H9 (cell line): Measurements from ENCODE around the gene GLT1D1. TPM values are rescaled to one million over a fixed set of nuclear protein-coding genes. Genes with fewer than 3 reads are reported as not detected.

Experiments
- DNase-seq: peaks from one replicate; pipeline ENCODE4 v3.0.0-alpha.2; 2017
- H2AFZ ChIP-seq: one replicate; pipeline ENCODE4 v1.6.1; 2013; ENCODE audit warnings: mild to moderate bottlenecking, low read length, control low read depth, moderate library complexity
- H2AK5ac ChIP-seq: 2 replicates; pipeline ENCODE4 v1.6.1; 2013; ENCODE audit warnings: low read length, control low read depth, mixed read lengths; ENCODE audit not compliant: insufficient read length
- H2BK120ac ChIP-seq: one replicate; pipeline ENCODE4 v1.6.1; 2013; ENCODE audit warnings: low read depth, mild to moderate bottlenecking, low read length, control low read depth, inconsistent platforms; ENCODE audit not compliant: poor library complexity, severe bottlenecking
- H2BK12ac ChIP-seq: 2 replicates; pipeline ENCODE4 v1.6.1; 2013; ENCODE audit warnings: low read length, control low read depth, mixed read lengths, low read depth; ENCODE audit not compliant: insufficient read length
- H2BK15ac ChIP-seq: 2 replicates; pipeline ENCODE4 v1.6.1; 2013; ENCODE audit warnings: low read depth, low read length, control low read depth
- H2BK20ac ChIP-seq: one replicate; pipeline ENCODE4 v1.6.1; 2013; ENCODE audit warnings: low read depth, mild to moderate bottlenecking, low read length, control low read depth, inconsistent platforms; ENCODE audit not compliant: poor library complexity, severe bottlenecking
- H2BK5ac ChIP-seq: 2 replicates; pipeline ENCODE4 v1.6.1; 2013; ENCODE audit warnings: low read length, control low read depth, mixed read lengths; ENCODE audit not compliant: insufficient read length
- H3K14ac ChIP-seq: 2 replicates; pipeline ENCODE4 v1.6.1; 2013; ENCODE audit warnings: low read length, control low read depth; ENCODE audit not compliant: insufficient read depth
- H3K18ac ChIP-seq: 2 replicates; pipeline ENCODE4 v1.6.1; 2013; ENCODE audit warnings: low read depth, mild to moderate bottlenecking, mixed read lengths, low read length, control low read depth; ENCODE audit not compliant: insufficient read length
- H3K23ac ChIP-seq: 2 replicates; pipeline ENCODE4 v1.6.1; 2013; ENCODE audit warnings: low read length, control low read depth, mixed read lengths, low read depth; ENCODE audit not compliant: insufficient read length
- H3K23me2 ChIP-seq: 2 replicates; pipeline ENCODE4 v1.6.1; 2013; ENCODE audit warnings: low read depth, mild to moderate bottlenecking, mixed read lengths, low read length, control low read depth; ENCODE audit not compliant: insufficient read length, poor library complexity, severe bottlenecking
- H3K27ac ChIP-seq: 2 replicates; pipeline ENCODE4 v1.5.1; 2013; ENCODE audit warnings: low read length, control low read depth, mixed read lengths, low read depth; ENCODE audit not compliant: insufficient read length
- H3K27me3 ChIP-seq: 2 replicates; pipeline ENCODE4 v1.6.1; 2013; ENCODE audit warnings: low read length, control low read depth, inconsistent platforms; ENCODE audit not compliant: insufficient read depth
- H3K4ac ChIP-seq: 2 replicates; pipeline ENCODE4 v1.6.1; 2013; ENCODE audit warnings: low read depth, mild to moderate bottlenecking, control low read depth, inconsistent platforms, low read length, moderate library complexity
- H3K4me1 ChIP-seq: 2 replicates; pipeline ENCODE4 v1.6.1; 2013; ENCODE audit warnings: low read length, control low read depth, inconsistent platforms; ENCODE audit not compliant: insufficient read depth
- H3K4me2 ChIP-seq: 2 replicates; pipeline ENCODE4 v1.6.1; 2013; ENCODE audit warnings: low read length, control low read depth, mixed read lengths; ENCODE audit not compliant: insufficient read length, insufficient read depth
- H3K56ac ChIP-seq: 2 replicates; pipeline ENCODE4 v1.6.1; 2013; ENCODE audit warnings: low read depth, mild to moderate bottlenecking, mixed read lengths, low read length, control low read depth; ENCODE audit not compliant: insufficient read length
- H3K79me1 ChIP-seq: 2 replicates; pipeline ENCODE4 v1.6.1; 2013; ENCODE audit warnings: low read depth, mild to moderate bottlenecking, moderate library complexity, low read length, control low read depth, inconsistent platforms; ENCODE audit not compliant: insufficient read depth, poor library complexity, severe bottlenecking
- H3K79me2 ChIP-seq: 2 replicates; pipeline ENCODE4 v1.6.1; 2013; ENCODE audit warnings: low read length, control low read depth, inconsistent platforms; ENCODE audit not compliant: insufficient read depth
- H3K9ac ChIP-seq: 2 replicates; pipeline ENCODE4 v1.6.1; 2013; ENCODE audit warnings: low read length, control low read depth, mixed read lengths; ENCODE audit not compliant: insufficient read length; ENCODE audit errors: extremely low read depth
- H3K9me3 ChIP-seq: one replicate; pipeline ENCODE4 v1.6.1; 2013; ENCODE audit warnings: low read depth, low read length, inconsistent platforms; ENCODE audit not compliant: control insufficient read depth
- H3T11ph ChIP-seq: one replicate; pipeline ENCODE4 v1.6.1; 2013; ENCODE audit warnings: mild to moderate bottlenecking, low read length, control low read depth, inconsistent platforms
- H4K20me1 ChIP-seq: one replicate; pipeline ENCODE4 v1.6.1; 2013; ENCODE audit not compliant: control insufficient read depth, insufficient read length, insufficient read depth
- H4K5ac ChIP-seq: 2 replicates; pipeline ENCODE4 v1.6.1; 2013; ENCODE audit warnings: low read depth, mild to moderate bottlenecking, mixed read lengths, low read length, control low read depth; ENCODE audit not compliant: insufficient read length
- H4K8ac ChIP-seq: replicated peaks from 2 replicates; pipeline ENCODE4 v1.6.1; 2013; ENCODE audit warnings: low read length, control low read depth, mixed read lengths, low read depth; ENCODE audit not compliant: insufficient read length
- H4K91ac ChIP-seq: 2 replicates; pipeline ENCODE4 v1.6.1; 2013; ENCODE audit warnings: low read depth, mild to moderate bottlenecking, moderate library complexity, mixed read lengths, low read length, control low read depth; ENCODE audit not compliant: insufficient read length
- H3K27ac Mint-ChIP-seq, 3 experiments: 2 replicates in 2 of 3; 3 replicates in 1 of 3; pipeline ENCODE4 v1.8.0; 2020 to 2021; ENCODE audit warnings: mixed read lengths in 3 of 3, mild to moderate bottlenecking in 1 of 3, moderate library complexity in 1 of 3
- H3K27me3 Mint-ChIP-seq: 2 replicates; pipeline ENCODE4 v1.8.0; 2021; ENCODE audit warnings: low read depth, mild to moderate bottlenecking, moderate library complexity, mixed read lengths
- H3K36me3 Mint-ChIP-seq, 3 experiments: 2 replicates in 2 of 3; 3 replicates in 1 of 3; pipeline ENCODE4 v1.8.0; 2020 to 2021; ENCODE audit warnings: low read depth in 3 of 3, mixed read lengths in 3 of 3; ENCODE audit not compliant: insufficient read depth in 1 of 3
- H3K4me1 Mint-ChIP-seq, 2 experiments: 2 replicates each; pipeline ENCODE4 v1.8.0; 2020; ENCODE audit warnings: mixed read lengths in 2 of 2
- H3K4me3 Mint-ChIP-seq, 2 experiments: 2 replicates in 1 of 2; 3 replicates in 1 of 2; pipeline ENCODE4 v1.8.0; 2020 to 2021; ENCODE audit warnings: mild to moderate bottlenecking in 2 of 2, mixed read lengths in 2 of 2, moderate library complexity in 1 of 2
- H3K9me3 Mint-ChIP-seq, 2 experiments: 2 replicates in 1 of 2; 3 replicates in 1 of 2; pipeline ENCODE4 v1.8.0; 2020; ENCODE audit warnings: mild to moderate bottlenecking in 2 of 2, mixed read lengths in 2 of 2, moderate library complexity in 1 of 2
- WGBS: extraction: QIAGEN DNeasy Blood & Tissue Kit; methylation state at CpG from one replicate; pipeline ENCODE4 v1.1.7; 2013; ENCODE audit warnings: missing lambda C conversion rate, low lambda C conversion rate, mixed read lengths; ENCODE audit not compliant: insufficient read length; ENCODE audit errors: extremely low coverage; 5-methylcytosine and 5-hydroxymethylcytosine counted together
- total RNA-seq: library from RNA; stranded (reverse); gene quantifications from 2 replicates; pipeline ENCODE4 v1.2.1, GENCODE V29; 2021
- TF ChIP-seq, protein P1 (sequence below): fragments of 200-600 bp; sonication (generic); conservative IDR thresholded peaks from 3 replicates; pipeline ENCODE4 v1.8.0; 2021; ENCODE audit warnings: antibody characterized with exemption, mild to moderate bottlenecking

Gene GLT1D1
- total RNA-seq, 1 experiment from 2014 or later: 7.0 TPM

- H3K9ac ChIP-seq: peak overlapping the region; percentile 6
- H4K91ac ChIP-seq: no peak overlapping the region
- no peak overlapping the region for H3K18ac ChIP-seq
- peaks cover 9% of the 10 kb centered on the region for H3K79me1 ChIP-seq
- H4K8ac ChIP-seq: no peak overlapping the region
- H3K4me1 Mint-ChIP-seq: peaks cover 47 to 50% of the 10 kb centered on the region in 2 experiments
- no peak overlapping the region for H3K56ac ChIP-seq
- peaks cover 9 to 19% (median 17%) of the 10 kb centered on the region in 3 experiments; a peak in 6 of 7 replicates for H3K36me3 Mint-ChIP-seq
- no peak overlapping the region for H3K4me2 ChIP-seq
- no peak overlapping the region for H3K4ac ChIP-seq
- H2BK5ac ChIP-seq: no peak overlapping the region
- no CpG with 5 or more reads among the region's 6 CpGs for WGBS
- H3K23me2 ChIP-seq: peaks cover 13% of the 10 kb centered on the region
- H3K23ac ChIP-seq: no peak overlapping the region
- peaks cover 12% of the 10 kb centered on the region for H3K4me1 ChIP-seq
- no peak overlapping the region for H3K4me3 Mint-ChIP-seq
- no peak overlapping the region for H3K27ac Mint-ChIP-seq
- DNase-seq: no peak
- no peaks in the 10 kb centered on the region for H3K27me3 ChIP-seq
- no peak overlapping the region for H2BK120ac ChIP-seq
- H3T11ph ChIP-seq: no peak overlapping the region
- no peak overlapping the region for H3K14ac ChIP-seq
- no peaks in the 10 kb centered on the region for H3K9me3 Mint-ChIP-seq
- peaks cover 52% of the 10 kb centered on the region for H3K79me2 ChIP-seq
- H3K9me3 ChIP-seq: no peaks in the 10 kb centered on the region
- no peak overlapping the region for H2BK12ac ChIP-seq
- no peak overlapping the region for H4K5ac ChIP-seq
- H2BK20ac ChIP-seq: no peak overlapping the region
- no peak overlapping the region for H2AFZ ChIP-seq
- no peak overlapping the region for H3K27ac ChIP-seq
- H4K20me1 ChIP-seq: no peaks in the 10 kb centered on the region
- TF ChIP-seq, protein P1, sequence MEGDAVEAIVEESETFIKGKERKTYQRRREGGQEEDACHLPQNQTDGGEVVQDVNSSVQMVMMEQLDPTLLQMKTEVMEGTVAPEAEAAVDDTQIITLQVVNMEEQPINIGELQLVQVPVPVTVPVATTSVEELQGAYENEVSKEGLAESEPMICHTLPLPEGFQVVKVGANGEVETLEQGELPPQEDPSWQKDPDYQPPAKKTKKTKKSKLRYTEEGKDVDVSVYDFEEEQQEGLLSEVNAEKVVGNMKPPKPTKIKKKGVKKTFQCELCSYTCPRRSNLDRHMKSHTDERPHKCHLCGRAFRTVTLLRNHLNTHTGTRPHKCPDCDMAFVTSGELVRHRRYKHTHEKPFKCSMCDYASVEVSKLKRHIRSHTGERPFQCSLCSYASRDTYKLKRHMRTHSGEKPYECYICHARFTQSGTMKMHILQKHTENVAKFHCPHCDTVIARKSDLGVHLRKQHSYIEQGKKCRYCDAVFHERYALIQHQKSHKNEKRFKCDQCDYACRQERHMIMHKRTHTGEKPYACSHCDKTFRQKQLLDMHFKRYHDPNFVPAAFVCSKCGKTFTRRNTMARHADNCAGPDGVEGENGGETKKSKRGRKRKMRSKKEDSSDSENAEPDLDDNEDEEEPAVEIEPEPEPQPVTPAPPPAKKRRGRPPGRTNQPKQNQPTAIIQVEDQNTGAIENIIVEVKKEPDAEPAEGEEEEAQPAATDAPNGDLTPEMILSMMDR: no peak
- no peak overlapping the region for H2AK5ac ChIP-seq
- H3K27me3 Mint-ChIP-seq: no peaks in the 10 kb centered on the region; the same call in 1 of the 2 replicates
- H2BK15ac ChIP-seq: no peak overlapping the region
Measured at GRCh38 chr12:128820253-128820652, 33.0 kb upstream of the GLT1D1 start.
